ENCODE data around the gene ACADS. TPM values are rescaled to one million over a fixed set of nuclear protein-coding genes. Genes with fewer than 3 reads are reported as not detected.

The ACADS gene
- total RNA-seq, 1 experiment from 2014 or later: 2.1 TPM

- DNase-seq (ENCODE audit: unreplicated experiment): no peak
- Mint-ChIP-seq H3K36me3 (ENCODE audit: insufficient read depth, unreplicated experiment) (peaks cover 87% of the 10 kb centered on the region), H3K27ac (ENCODE audit: low read depth, unreplicated experiment) (no peak overlapping the region), H3K4me1 (ENCODE audit: insufficient read depth, unreplicated experiment) (peaks cover 16% of the 10 kb centered on the region), H3K4me3 (ENCODE audit: unreplicated experiment) (no peak overlapping the region), H3K9me3 (ENCODE audit: unreplicated experiment) (no peaks in the 10 kb centered on the region), H3K27me3 (ENCODE audit: insufficient read depth, unreplicated experiment) (no peaks in the 10 kb centered on the region)
- no peak for TF ChIP-seq CTCF (IDR thresholded peaks at IDR 0.05; ENCODE audit: unreplicated experiment)
- ChIA-PET CTCF (interaction anchor here (0.7 kb wide), 1 partner anchor 69 kb away, joined by 3 read pairs; no protein-coding TSS in a partner anchor), POLR2A (no interaction called here)
- no TSS peak for BruUV-seq (replicated peaks)
- intact Hi-C loops (cut with micrococcal nuclease): no loop called here
Observed at GRCh38 chr12:120718055-120718454, 7.6 kb upstream of the ACADS start.

GRCh38 chr12:120719072-120719471 is 6.6 kb upstream of the ACADS start:
- Mint-ChIP-seq H3K9me3 (ENCODE audit: unreplicated experiment) (no peaks in the 10 kb centered on the region), H3K4me1 (ENCODE audit: insufficient read depth, unreplicated experiment) (peaks cover 16% of the 10 kb centered on the region), H3K27me3 (ENCODE audit: insufficient read depth, unreplicated experiment) (no peaks in the 10 kb centered on the region), H3K4me3 (ENCODE audit: unreplicated experiment) (no peak overlapping the region), H3K27ac (ENCODE audit: low read depth, unreplicated experiment) (peak overlapping the region; percentile 91), H3K36me3 (ENCODE audit: insufficient read depth, unreplicated experiment) (peaks cover 89% of the 10 kb centered on the region)
- intact Hi-C loops (cut with micrococcal nuclease): no loop called here
- POLR2A ChIA-PET: no interaction called here
- TF ChIP-seq CTCF (IDR thresholded peaks at IDR 0.05; ENCODE audit: unreplicated experiment): no peak
- no peak for DNase-seq (ENCODE audit: unreplicated experiment)
- CTCF ChIA-PET: no interaction called here
- BruUV-seq (replicated peaks): no TSS peak

GRCh38 chr12:120719496-120720233 is 6.0 kb upstream of the ACADS start:
- Mint-ChIP-seq H3K9me3 (ENCODE audit: unreplicated experiment) (no peaks in the 10 kb centered on the region), H3K4me1 (ENCODE audit: insufficient read depth, unreplicated experiment) (peaks cover 16% of the 10 kb centered on the region), H3K4me3 (ENCODE audit: unreplicated experiment) (no peak overlapping the region), H3K27ac (ENCODE audit: low read depth, unreplicated experiment) (peak overlapping the region; percentile 91), H3K27me3 (ENCODE audit: insufficient read depth, unreplicated experiment) (no peaks in the 10 kb centered on the region), H3K36me3 (ENCODE audit: insufficient read depth, unreplicated experiment) (peaks cover 85% of the 10 kb centered on the region)
- POLR2A ChIA-PET: interaction anchor here (0.8 to 1.8 kb wide), 3 partner anchors 9 to 138 kb away, joined by 3 to 17 read pairs (median 3); partner anchors contain the start of genes POP5 and UNC119B
- TF ChIP-seq CTCF (IDR thresholded peaks at IDR 0.05; ENCODE audit: unreplicated experiment): no peak
- intact Hi-C loops (cut with micrococcal nuclease): no loop called here
- CTCF ChIA-PET: interaction anchor here (1.0 to 1.9 kb wide), 5 partner anchors 8 to 137 kb away, joined by 3 to 6 read pairs (median 5); partner anchors contain the start of gene UNC119B
- no TSS peak for BruUV-seq (replicated peaks)
- no peak for DNase-seq (ENCODE audit: unreplicated experiment)

- BruUV-seq (replicated peaks): no TSS peak
- peak; percentile 61 for DNase-seq (ENCODE audit: unreplicated experiment)
- Mint-ChIP-seq H3K9me3 (ENCODE audit: unreplicated experiment) (no peaks in the 10 kb centered on the region), H3K36me3 (ENCODE audit: insufficient read depth, unreplicated experiment) (peaks cover 77% of the 10 kb centered on the region), H3K4me1 (ENCODE audit: insufficient read depth, unreplicated experiment) (peaks cover 16% of the 10 kb centered on the region), H3K4me3 (ENCODE audit: unreplicated experiment) (no peak overlapping the region), H3K27me3 (ENCODE audit: insufficient read depth, unreplicated experiment) (no peaks in the 10 kb centered on the region), H3K27ac (ENCODE audit: low read depth, unreplicated experiment) (peak overlapping the region; percentile 57)
- ChIA-PET POLR2A (interaction anchor here (0.8 to 1.8 kb wide), 6 partner anchors 10 to 203 kb away, joined by 3 to 17 read pairs (median 3); partner anchors contain the start of genes MLEC, POP5 and UNC119B), CTCF (interaction anchor here (0.6 to 1.9 kb wide), 8 partner anchors 9 to 265 kb away, joined by 3 to 6 read pairs (median 4); partner anchors contain the start of gene UNC119B)
- intact Hi-C loops (cut with micrococcal nuclease): no loop called here
- no peak for TF ChIP-seq CTCF (IDR thresholded peaks at IDR 0.05; ENCODE audit: unreplicated experiment)
Observed at GRCh38 chr12:120720234-120720986, 5.2 kb upstream of the ACADS start.

All from MCF 10A (cell line).